Measurements from ENCODE around the gene ATP2A2.
A peak's percentile ranks its signal among the peaks of the same experiment; 100 is the strongest.

Gene ATP2A2

GRCh38 chr12:110307372-110307771 is 26.3 kb downstream of the ATP2A2 start:
- peaks cover 17% of the 10 kb centered on the region for H3K4me1 ChIP-seq (ENCODE audit: control insufficient read depth, insufficient read depth, low read length)
- no peaks in the 10 kb centered on the region for H3K27me3 ChIP-seq (replicated peaks; ENCODE audit: control insufficient read depth, insufficient read depth, low read length)
- no peaks in the 10 kb centered on the region for H3K9me3 ChIP-seq (ENCODE audit: control insufficient read depth, low read length)
- no peak overlapping the region for H3K9ac ChIP-seq (ENCODE audit: low read length)
- no peak overlapping the region for H3K4me3 ChIP-seq (ENCODE audit: low read length)
- peaks cover 82% of the 10 kb centered on the region for H3K36me3 ChIP-seq (ENCODE audit: control insufficient read depth, insufficient read depth, low read length, severe bottlenecking)
- no peak for DNase-seq (ENCODE audit: low read depth)

GRCh38 chr12:110310763-110311162 is 29.7 kb downstream of the ATP2A2 start:
- peaks cover 25% of the 10 kb centered on the region for H3K4me1 ChIP-seq (ENCODE audit: control insufficient read depth, insufficient read depth, low read length)
- peaks cover 57% of the 10 kb centered on the region for H3K36me3 ChIP-seq (ENCODE audit: control insufficient read depth, insufficient read depth, low read length, severe bottlenecking)
- H3K9me3 ChIP-seq (ENCODE audit: control insufficient read depth, low read length), result no peaks in the 10 kb centered on the region

GRCh38 chr12:110311903-110312302 is 30.9 kb downstream of the ATP2A2 start:
- Histone ChIP-seq H3K9me3 (ENCODE audit: control insufficient read depth, low read length) (no peaks in the 10 kb centered on the region), H3K9ac (ENCODE audit: low read length) (no peak overlapping the region), H3K36me3 (ENCODE audit: control insufficient read depth, insufficient read depth, low read length, severe bottlenecking) (peaks cover 50% of the 10 kb centered on the region), H3K4me1 (ENCODE audit: control insufficient read depth, insufficient read depth, low read length) (peaks cover 34% of the 10 kb centered on the region), H3K4me3 (ENCODE audit: low read length) (no peak overlapping the region), H3K27me3 (replicated peaks; ENCODE audit: control insufficient read depth, insufficient read depth, low read length) (no peaks in the 10 kb centered on the region)
- no peak for DNase-seq (ENCODE audit: low read depth)

More at GRCh38 chr12:110310763-110311162, 29.7 kb downstream of the ATP2A2 start:
- Histone ChIP-seq H3K9ac (ENCODE audit: low read length) (no peak overlapping the region), H3K4me3 (ENCODE audit: low read length) (no peak overlapping the region), H3K27me3 (replicated peaks; ENCODE audit: control insufficient read depth, insufficient read depth, low read length) (no peaks in the 10 kb centered on the region)
- DNase-seq (ENCODE audit: low read depth), result peak; percentile 27

- Histone ChIP-seq H3K9ac (ENCODE audit: low read length) (peak overlapping the region; percentile 41), H3K4me1 (ENCODE audit: control insufficient read depth, insufficient read depth, low read length) (peaks cover 42% of the 10 kb centered on the region), H3K9me3 (ENCODE audit: control insufficient read depth, low read length) (no peaks in the 10 kb centered on the region), H3K27me3 (replicated peaks; ENCODE audit: control insufficient read depth, insufficient read depth, low read length) (no peaks in the 10 kb centered on the region), H3K4me3 (ENCODE audit: low read length) (no peak overlapping the region), H3K36me3 (ENCODE audit: control insufficient read depth, insufficient read depth, low read length, severe bottlenecking) (peaks cover 41% of the 10 kb centered on the region)
- DNase-seq (ENCODE audit: low read depth), result peak; percentile 82
Observed at GRCh38 chr12:110312581-110313360, 31.7 kb downstream of the ATP2A2 start.

- H3K9me3 ChIP-seq (ENCODE audit: control insufficient read depth, low read length), result no peaks in the 10 kb centered on the region
- peaks cover 45% of the 10 kb centered on the region for H3K36me3 ChIP-seq (ENCODE audit: control insufficient read depth, insufficient read depth, low read length, severe bottlenecking)
- peaks cover 48% of the 10 kb centered on the region for H3K4me1 ChIP-seq (ENCODE audit: control insufficient read depth, insufficient read depth, low read length)
- H3K9ac ChIP-seq (ENCODE audit: low read length), result no peak overlapping the region
- H3K27me3 ChIP-seq (replicated peaks; ENCODE audit: control insufficient read depth, insufficient read depth, low read length), result no peaks in the 10 kb centered on the region
- peak; percentile 67 for DNase-seq (ENCODE audit: low read depth)
- H3K4me3 ChIP-seq (ENCODE audit: low read length), result no peak overlapping the region
Observed at GRCh38 chr12:110314308-110314707, 33.3 kb downstream of the ATP2A2 start.

- DNase-seq (ENCODE audit: low read depth), result peak; percentile 90
- H3K27me3 ChIP-seq (replicated peaks; ENCODE audit: control insufficient read depth, insufficient read depth, low read length), result no peaks in the 10 kb centered on the region
- H3K4me3 ChIP-seq (ENCODE audit: low read length), result no peak overlapping the region
- H3K36me3 ChIP-seq (ENCODE audit: control insufficient read depth, insufficient read depth, low read length, severe bottlenecking), result peaks cover 45% of the 10 kb centered on the region
- H3K9me3 ChIP-seq (ENCODE audit: control insufficient read depth, low read length), result no peaks in the 10 kb centered on the region
- no peak overlapping the region for H3K9ac ChIP-seq (ENCODE audit: low read length)
- peaks cover 48% of the 10 kb centered on the region for H3K4me1 ChIP-seq (ENCODE audit: control insufficient read depth, insufficient read depth, low read length)
Observed at GRCh38 chr12:110316861-110317260, 35.8 kb downstream of the ATP2A2 start.

GRCh38 chr12:110317911-110318310 is 36.9 kb downstream of the ATP2A2 start:
- Histone ChIP-seq H3K4me3 (ENCODE audit: low read length) (no peak overlapping the region), H3K9ac (ENCODE audit: low read length) (no peak overlapping the region), H3K27me3 (replicated peaks; ENCODE audit: control insufficient read depth, insufficient read depth, low read length) (no peaks in the 10 kb centered on the region), H3K4me1 (ENCODE audit: control insufficient read depth, insufficient read depth, low read length) (peaks cover 46% of the 10 kb centered on the region), H3K36me3 (ENCODE audit: control insufficient read depth, insufficient read depth, low read length, severe bottlenecking) (peaks cover 52% of the 10 kb centered on the region), H3K9me3 (ENCODE audit: control insufficient read depth, low read length) (no peaks in the 10 kb centered on the region)
- peak; percentile 66 for DNase-seq (ENCODE audit: low read depth)

- H3K27me3 ChIP-seq (replicated peaks; ENCODE audit: control insufficient read depth, insufficient read depth, low read length), result no peaks in the 10 kb centered on the region
- peaks cover 71% of the 10 kb centered on the region for H3K36me3 ChIP-seq (ENCODE audit: control insufficient read depth, insufficient read depth, low read length, severe bottlenecking)
- H3K4me3 ChIP-seq (ENCODE audit: low read length), result no peak overlapping the region
- H3K9me3 ChIP-seq (ENCODE audit: control insufficient read depth, low read length), result no peaks in the 10 kb centered on the region
- peaks cover 30% of the 10 kb centered on the region for H3K4me1 ChIP-seq (ENCODE audit: control insufficient read depth, insufficient read depth, low read length)
- no peak for DNase-seq (ENCODE audit: low read depth)
- no peak overlapping the region for H3K9ac ChIP-seq (ENCODE audit: low read length)
Observed at GRCh38 chr12:110320550-110320949, 39.5 kb downstream of the ATP2A2 start.

GRCh38 chr12:110329710-110330109 is 48.7 kb downstream of the ATP2A2 start:
- H3K9ac ChIP-seq (ENCODE audit: low read length), result no peak overlapping the region
- no peaks in the 10 kb centered on the region for H3K9me3 ChIP-seq (ENCODE audit: control insufficient read depth, low read length)
- DNase-seq (ENCODE audit: low read depth), result no peak
- H3K4me1 ChIP-seq (ENCODE audit: control insufficient read depth, insufficient read depth, low read length), result peaks cover 5% of the 10 kb centered on the region
- H3K36me3 ChIP-seq (ENCODE audit: control insufficient read depth, insufficient read depth, low read length, severe bottlenecking), result peaks cover 94% of the 10 kb centered on the region
- no peak overlapping the region for H3K4me3 ChIP-seq (ENCODE audit: low read length)
- H3K27me3 ChIP-seq (replicated peaks; ENCODE audit: control insufficient read depth, insufficient read depth, low read length), result no peaks in the 10 kb centered on the region

GRCh38 chr12:110330124-110330523 is 49.1 kb downstream of the ATP2A2 start:
- no peak for DNase-seq (ENCODE audit: low read depth)
- Histone ChIP-seq H3K4me3 (ENCODE audit: low read length) (no peak overlapping the region), H3K9me3 (ENCODE audit: control insufficient read depth, low read length) (no peaks in the 10 kb centered on the region), H3K9ac (ENCODE audit: low read length) (no peak overlapping the region), H3K36me3 (ENCODE audit: control insufficient read depth, insufficient read depth, low read length, severe bottlenecking) (peaks cover 94% of the 10 kb centered on the region), H3K4me1 (ENCODE audit: control insufficient read depth, insufficient read depth, low read length) (peaks cover 5% of the 10 kb centered on the region), H3K27me3 (replicated peaks; ENCODE audit: control insufficient read depth, insufficient read depth, low read length) (no peaks in the 10 kb centered on the region)

GRCh38 chr12:110330544-110330943 is 49.5 kb downstream of the ATP2A2 start:
- Histone ChIP-seq H3K36me3 (ENCODE audit: control insufficient read depth, insufficient read depth, low read length, severe bottlenecking) (peaks cover 94% of the 10 kb centered on the region), H3K9ac (ENCODE audit: low read length) (no peak overlapping the region)
- DNase-seq (ENCODE audit: low read depth), result peak; percentile 60

GRCh38 chr12:110333201-110333600 is 52.2 kb downstream of the ATP2A2 start:
- Histone ChIP-seq H3K4me1 (ENCODE audit: control insufficient read depth, insufficient read depth, low read length) (peaks cover 5% of the 10 kb centered on the region), H3K4me3 (ENCODE audit: low read length) (no peak overlapping the region), H3K36me3 (ENCODE audit: control insufficient read depth, insufficient read depth, low read length, severe bottlenecking) (peaks cover 94% of the 10 kb centered on the region), H3K27me3 (replicated peaks; ENCODE audit: control insufficient read depth, insufficient read depth, low read length) (no peaks in the 10 kb centered on the region), H3K9me3 (ENCODE audit: control insufficient read depth, low read length) (no peaks in the 10 kb centered on the region), H3K9ac (ENCODE audit: low read length) (no peak overlapping the region)
- DNase-seq (ENCODE audit: low read depth), result no peak

More at GRCh38 chr12:110330544-110330943, 49.5 kb downstream of the ATP2A2 start:
- Histone ChIP-seq H3K4me1 (ENCODE audit: control insufficient read depth, insufficient read depth, low read length) (peaks cover 5% of the 10 kb centered on the region), H3K27me3 (replicated peaks; ENCODE audit: control insufficient read depth, insufficient read depth, low read length) (no peaks in the 10 kb centered on the region), H3K4me3 (ENCODE audit: low read length) (no peak overlapping the region), H3K9me3 (ENCODE audit: control insufficient read depth, low read length) (no peaks in the 10 kb centered on the region)

Data from adipocyte (in vitro differentiated cells).